Thymus (tissue), 11 donors: ENCODE results near the gene HSF2BP. TPM values are rescaled to one million over a fixed set of nuclear protein-coding genes. Genes with fewer than 3 reads are reported as not detected.
"Not testable (repeated sequence)": the region's sequence is repeated elsewhere in the genome, so short reads cannot be mapped to it uniquely, and the experiment has no call there.

Source experiments
- DNase-seq, 9 donors: peaks; one replicate each; pipeline ENCODE4 v3.0.0-alpha.2; 2013; ENCODE audit warnings: low spot score in 9 of 9, low read depth in 6 of 9, missing footprints in 1 of 9
- H3K27ac ChIP-seq, 2 donors: one replicate each; pipeline ENCODE4 v1.5.1; 2013; ENCODE audit warnings: control low read depth in 1 of 2, low read depth in 1 of 2, low read length in 1 of 2, mild to moderate bottlenecking in 1 of 2, moderate library complexity in 1 of 2
- H3K27me3 ChIP-seq, 2 donors: one replicate each; pipeline ENCODE4 v1.5.1; 2013; ENCODE audit warnings: low read length in 1 of 2; ENCODE audit not compliant: control insufficient read depth in 2 of 2, insufficient read depth in 1 of 2
- H3K36me3 ChIP-seq, 2 donors: one replicate each; pipeline ENCODE4 v1.5.1; 2013; ENCODE audit warnings: low read length in 1 of 2, mild to moderate bottlenecking in 1 of 2, moderate library complexity in 1 of 2; ENCODE audit not compliant: control insufficient read depth in 2 of 2, insufficient read depth in 2 of 2
- H3K4me1 ChIP-seq, 2 donors: one replicate each; pipeline ENCODE4 v1.5.1; 2013; ENCODE audit warnings: low read length in 2 of 2; ENCODE audit not compliant: control insufficient read depth in 2 of 2, insufficient read depth in 2 of 2
- H3K4me3 ChIP-seq, 2 donors: one replicate each; pipeline ENCODE4 v1.5.1; 2013; ENCODE audit warnings: low read length in 2 of 2, control low read depth in 1 of 2, mild to moderate bottlenecking in 1 of 2
- H3K9me3 ChIP-seq, 2 donors: one replicate each; pipeline ENCODE4 v1.5.1; 2013; ENCODE audit warnings: low read length in 1 of 2, mild to moderate bottlenecking in 1 of 2; ENCODE audit not compliant: control insufficient read depth in 2 of 2, insufficient read depth in 1 of 2
- WGBS: extraction: QIAGEN DNeasy Blood & Tissue Kit; methylation state at CpG from one replicate; pipeline ENCODE4 v1.1.7; 2013; 5-methylcytosine and 5-hydroxymethylcytosine counted together
- polyA plus RNA-seq: library from polyadenylated mRNA; stranded (reverse); fragments of 200-250 nt; gene quantifications from one replicate; pipeline ENCODE4 v1.2.3, GENCODE V29; 2013
- total RNA-seq: library from RNA; stranded (reverse); fragments of 120-200 nt; gene quantifications from one replicate; pipeline ENCODE4 v1.2.4, GENCODE V29; 2013
- donor health status: healthy.

The HSF2BP gene
- total and polyA plus RNA-seq, 2 donors: 0.71 to 0.80 TPM

GRCh38 chr21:43602266-43603232 lies 56.7 kb downstream of the HSF2BP start:
- no peaks in the 10 kb centered on the region for H3K27me3 ChIP-seq
- H3K9me3 ChIP-seq: no peaks in the 10 kb centered on the region
- no peaks in the 10 kb centered on the region for H3K36me3 ChIP-seq
- peak in 8 of 9 donors; percentile 27 to 82 (median 59) for DNase-seq
- H3K4me1 ChIP-seq: peaks cover 15 to 46% of the 10 kb centered on the region in 2 donors
- peak overlapping the region; percentile 64 to 90 for H3K27ac ChIP-seq
- H3K4me3 ChIP-seq: no peak overlapping the region
- WGBS: 64% methylated on average over 13 of the region's 13 CpGs

- H3K36me3 ChIP-seq: no peaks in the 10 kb centered on the region
- no peak for DNase-seq
- peaks cover 15 to 39% of the 10 kb centered on the region in 2 donors for H3K4me1 ChIP-seq
- 94% methylated on average over 12 of the region's 12 CpGs for WGBS
- no peak overlapping the region for H3K27ac ChIP-seq
- H3K4me3 ChIP-seq: no peak overlapping the region
- no peaks in the 10 kb centered on the region for H3K27me3 ChIP-seq
- H3K9me3 ChIP-seq: no peaks in the 10 kb centered on the region
Measured at GRCh38 chr21:43600642-43601402, 58.5 kb downstream of the HSF2BP start.

- Histone ChIP-seq H3K36me3 (no peaks in the 10 kb centered on the region), H3K9me3 (no peaks in the 10 kb centered on the region), H3K27me3 (no peaks in the 10 kb centered on the region), H3K4me3 (no peak overlapping the region), H3K4me1 (peaks cover 15 to 37% of the 10 kb centered on the region in 2 donors), H3K27ac (no peak overlapping the region)
- 31% methylated on average over 5 of the region's 5 CpGs for WGBS
- DNase-seq: peak in 1 of 9 donors; percentile 25
Measured at GRCh38 chr21:43599728-43600127, 59.6 kb downstream of the HSF2BP start.

DNA sequence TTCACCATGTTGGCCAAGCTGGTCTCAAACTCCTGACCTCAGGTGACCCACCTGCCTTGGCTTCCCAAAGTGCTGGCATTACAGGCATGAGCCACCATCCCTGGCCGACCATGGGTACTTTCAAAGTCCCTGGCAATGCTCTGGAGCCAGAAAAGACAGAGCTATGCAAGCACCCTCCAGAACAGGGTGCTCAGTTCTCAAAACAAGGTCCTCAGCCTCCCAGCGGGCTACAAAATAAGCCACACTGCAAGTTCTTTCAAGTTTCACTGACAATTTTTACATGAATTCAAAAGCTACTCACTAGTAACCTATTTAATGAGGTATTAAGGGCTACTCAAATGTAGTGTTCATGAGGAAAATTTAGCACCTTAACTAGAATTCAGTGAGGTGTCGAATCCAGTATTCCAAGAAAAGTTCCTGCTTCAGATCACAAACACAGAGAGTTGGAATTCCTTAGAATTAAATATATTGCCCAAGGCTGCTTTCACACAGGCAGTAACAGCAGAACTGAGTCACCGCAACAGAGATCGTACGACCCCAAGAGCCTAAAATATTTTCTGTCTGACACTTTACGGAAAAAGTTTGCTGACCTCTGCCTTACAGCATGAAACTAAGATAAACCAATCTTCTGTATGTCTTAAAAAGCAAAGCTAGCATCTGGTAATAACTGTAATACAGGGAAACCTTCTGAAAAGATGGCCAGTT lies 60.7 kb downstream of the HSF2BP start:
- Histone ChIP-seq H3K4me1 (peaks cover 15 to 28% of the 10 kb centered on the region in 2 donors), H3K27ac (no peak overlapping the region), H3K4me3 (no peak overlapping the region), H3K36me3 (no peaks in the 10 kb centered on the region), H3K9me3 (no peaks in the 10 kb centered on the region), H3K27me3 (no peaks in the 10 kb centered on the region)
- WGBS: 95% methylated on average over 7 of the region's 7 CpGs
- DNase-seq: no peak

DNA sequence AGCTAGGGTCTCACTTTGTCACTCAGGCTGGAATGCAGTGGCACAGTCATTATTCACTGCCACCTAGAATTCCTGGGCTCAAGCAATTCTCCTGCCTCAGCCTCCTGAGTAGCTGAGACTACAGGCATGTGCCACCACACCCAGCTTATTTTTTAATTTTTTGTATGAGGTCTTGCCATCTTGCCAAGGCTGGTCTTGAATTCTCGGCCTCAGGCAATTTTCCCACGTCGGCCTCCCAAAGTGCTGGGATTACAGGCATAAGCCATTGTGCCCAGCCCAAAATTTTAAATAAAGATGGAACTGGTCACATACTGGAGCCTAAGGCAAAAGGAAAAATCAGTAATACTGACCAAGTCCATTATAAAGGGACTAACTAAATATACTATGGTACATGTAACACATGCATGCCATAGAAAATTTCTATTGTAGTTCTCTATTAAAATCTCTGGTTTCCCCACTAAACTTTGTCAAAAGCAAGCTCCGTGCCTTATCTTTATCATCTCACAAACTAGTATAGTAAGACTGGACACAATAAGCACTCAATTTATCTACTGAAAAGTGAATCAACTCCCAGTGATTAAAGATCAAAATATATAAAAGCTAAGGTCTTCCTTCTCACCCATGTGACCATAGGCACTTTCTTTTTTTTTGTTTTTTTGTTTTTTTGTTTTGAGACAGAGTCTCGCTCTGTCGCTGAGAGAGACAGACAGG lies 61.6 kb downstream of the HSF2BP start:
- Histone ChIP-seq H3K27ac (no peak overlapping the region), H3K9me3 (no peaks in the 10 kb centered on the region), H3K4me1 (peaks cover 11 to 20% of the 10 kb centered on the region in 2 donors), H3K36me3 (no peaks in the 10 kb centered on the region), H3K27me3 (no peaks in the 10 kb centered on the region), H3K4me3 (no peak overlapping the region)
- no peak for DNase-seq
- WGBS: 98% methylated on average over 6 of the region's 6 CpGs

- Histone ChIP-seq H3K4me1 (peaks cover 5 to 13% of the 10 kb centered on the region in 2 donors), H3K36me3 (no peaks in the 10 kb centered on the region), H3K4me3 (no peak overlapping the region), H3K27ac (no peak overlapping the region), H3K9me3 (no peaks in the 10 kb centered on the region), H3K27me3 (no peaks in the 10 kb centered on the region)
- no peak for DNase-seq
- 95% methylated on average over 1 of the region's 1 CpG for WGBS
Measured at GRCh38 chr21:43597052-43597451, 62.2 kb downstream of the HSF2BP start.

GRCh38 chr21:43596616-43597015 lies 62.7 kb downstream of the HSF2BP start:
- Histone ChIP-seq H3K27me3 (no peaks in the 10 kb centered on the region), H3K4me3 (no peak overlapping the region), H3K4me1 (peaks cover 2 to 10% of the 10 kb centered on the region in 2 donors), H3K9me3 (no peaks in the 10 kb centered on the region), H3K27ac (no peak overlapping the region), H3K36me3 (no peaks in the 10 kb centered on the region)
- 98% methylated on average over 5 of the region's 5 CpGs for WGBS
- DNase-seq: no peak

GRCh38 chr21:43595769-43596168 lies 63.5 kb downstream of the HSF2BP start:
- DNase-seq, H3K27me3 ChIP-seq, H3K36me3 ChIP-seq, H3K9me3 ChIP-seq, H3K4me1 ChIP-seq, H3K27ac ChIP-seq, H3K4me3 ChIP-seq: not testable (repeated sequence)
- WGBS: 97% methylated on average over 8 of the region's 8 CpGs
